SJSA1 (cell line): ENCODE results near the gene LRRC47. TPM values are rescaled to one million over a fixed set of nuclear protein-coding genes. Genes with fewer than 3 reads are reported as not detected.
"Not testable (repeated sequence)": the region's sequence is repeated elsewhere in the genome, so short reads cannot be mapped to it uniquely, and the experiment has no call there.

Experiments
- DNase-seq, 2 experiments: peaks; one replicate each; pipeline ENCODE4 v3.0.0-alpha.2; 2015 to 2020; ENCODE audit warnings: low spot score in 2 of 2, low read depth in 1 of 2
- H3K27ac ChIP-seq: fragments of 250-450 bp; sonication (Bioruptor Pico); 2 replicates; pipeline ENCODE4 v1.5.1; 2020; ENCODE audit warnings: mild to moderate bottlenecking, moderate library complexity
- H3K27me3 ChIP-seq: fragments of 250-450 bp; sonication (Bioruptor Pico); replicated peaks from 2 replicates; pipeline ENCODE4 v1.5.1; 2020; ENCODE audit warnings: mild to moderate bottlenecking, moderate library complexity
- H3K36me3 ChIP-seq: fragments of 250-450 bp; sonication (Bioruptor Pico); 2 replicates; pipeline ENCODE4 v1.5.1; 2020; ENCODE audit warnings: mild to moderate bottlenecking
- H3K4me1 ChIP-seq: fragments of 250-450 bp; sonication (Bioruptor Pico); replicated peaks from 2 replicates; pipeline ENCODE4 v1.6.1; 2021; ENCODE audit warnings: mild to moderate bottlenecking
- H3K4me3 ChIP-seq: fragments of 250-450 bp; sonication (Bioruptor Pico); 2 replicates; pipeline ENCODE4 v1.5.1; 2020; ENCODE audit warnings: mild to moderate bottlenecking
- H3K9me3 ChIP-seq: fragments of 250-450 bp; sonication (Bioruptor Pico); replicated peaks from 2 replicates; pipeline ENCODE4 v1.5.1; 2020; ENCODE audit warnings: mild to moderate bottlenecking
- total RNA-seq: library from RNA; depleted of rRNA; stranded (reverse); fragments of >200 nt; shearing (Covaris generic); gene quantifications from 2 replicates; pipeline ENCODE4 v1.2.3, GENCODE V29; 2014

Gene LRRC47
- total RNA-seq, 1 experiment from 2014 or later = 46.4 TPM

GRCh38 chr1:3821908-3822307 is 25.6 kb upstream of the LRRC47 start:
- Histone ChIP-seq H3K4me1 (no peaks in the 10 kb centered on the region), H3K27me3 (no peaks in the 10 kb centered on the region), H3K4me3 (no peak overlapping the region), H3K27ac (no peak overlapping the region), H3K9me3 (no peaks in the 10 kb centered on the region), H3K36me3 (peaks cover 21% of the 10 kb centered on the region)
- no peak for DNase-seq

- Histone ChIP-seq H3K4me1 (no peaks in the 10 kb centered on the region), H3K9me3 (no peaks in the 10 kb centered on the region), H3K27me3 (no peaks in the 10 kb centered on the region), H3K36me3 (peaks cover 21% of the 10 kb centered on the region), H3K4me3 (no peak overlapping the region), H3K27ac (no peak overlapping the region)
- no peak for DNase-seq
Observed at GRCh38 chr1:3821447-3821846, 25.1 kb upstream of the LRRC47 start.

GRCh38 chr1:3821004-3821403 is 24.7 kb upstream of the LRRC47 start:
- DNase-seq = no peak
- Histone ChIP-seq H3K27me3 (no peaks in the 10 kb centered on the region), H3K27ac (no peak overlapping the region), H3K4me1 (no peaks in the 10 kb centered on the region), H3K9me3 (no peaks in the 10 kb centered on the region), H3K36me3 (peaks cover 20% of the 10 kb centered on the region), H3K4me3 (no peak overlapping the region)

- Histone ChIP-seq H3K27ac (no peak overlapping the region), H3K9me3 (no peaks in the 10 kb centered on the region), H3K4me1 (no peaks in the 10 kb centered on the region), H3K36me3 (peaks cover 17% of the 10 kb centered on the region), H3K4me3 (no peak overlapping the region), H3K27me3 (no peaks in the 10 kb centered on the region)
- no peak for DNase-seq
Observed at GRCh38 chr1:3820316-3820715, 24.0 kb upstream of the LRRC47 start.

GRCh38 chr1:3819771-3820200 is 23.5 kb upstream of the LRRC47 start:
- H3K9me3 ChIP-seq = no peaks in the 10 kb centered on the region
- DNase-seq = no peak
- no peaks in the 10 kb centered on the region for H3K27me3 ChIP-seq
- H3K4me1 ChIP-seq = no peaks in the 10 kb centered on the region
- no peak overlapping the region for H3K27ac ChIP-seq
- peaks cover 17% of the 10 kb centered on the region for H3K36me3 ChIP-seq
- H3K4me3 ChIP-seq = no peak overlapping the region

GRCh38 chr1:3817821-3818597 is 21.7 kb upstream of the LRRC47 start:
- H3K9me3 ChIP-seq = no peaks in the 10 kb centered on the region
- H3K4me3 ChIP-seq = no peak overlapping the region
- H3K27me3 ChIP-seq = no peaks in the 10 kb centered on the region
- H3K27ac ChIP-seq = no peak overlapping the region
- no peak for DNase-seq
- no peaks in the 10 kb centered on the region for H3K4me1 ChIP-seq
- H3K36me3 ChIP-seq = peaks cover 12% of the 10 kb centered on the region

GRCh38 chr1:3817138-3817740 is 20.9 kb upstream of the LRRC47 start:
- H3K36me3 ChIP-seq = peaks cover 7% of the 10 kb centered on the region; the same call in 1 of the 2 replicates
- H3K4me3 ChIP-seq = no peak overlapping the region
- H3K27me3 ChIP-seq = no peaks in the 10 kb centered on the region
- no peaks in the 10 kb centered on the region for H3K4me1 ChIP-seq
- H3K9me3 ChIP-seq = no peaks in the 10 kb centered on the region
- no peak for DNase-seq
- no peak overlapping the region for H3K27ac ChIP-seq

GRCh38 chr1:3816331-3817137 is 20.2 kb upstream of the LRRC47 start:
- H3K36me3 ChIP-seq = peaks cover 7% of the 10 kb centered on the region; the same call in 1 of the 2 replicates
- H3K4me3 ChIP-seq = no peak overlapping the region
- H3K27ac ChIP-seq = no peak overlapping the region
- H3K27me3 ChIP-seq = no peaks in the 10 kb centered on the region
- H3K9me3 ChIP-seq = no peaks in the 10 kb centered on the region
- no peak for DNase-seq
- no peaks in the 10 kb centered on the region for H3K4me1 ChIP-seq

- Histone ChIP-seq H3K36me3 (no peaks in the 10 kb centered on the region), H3K4me3 (no peak overlapping the region), H3K9me3 (no peaks in the 10 kb centered on the region), H3K27me3 (no peaks in the 10 kb centered on the region), H3K27ac (no peak overlapping the region), H3K4me1 (no peaks in the 10 kb centered on the region)
- no peak for DNase-seq
Observed at GRCh38 chr1:3814771-3815561, 18.7 kb upstream of the LRRC47 start.

- no peak overlapping the region for H3K4me3 ChIP-seq
- DNase-seq = no peak
Observed at GRCh38 chr1:3814065-3814464, 17.8 kb upstream of the LRRC47 start.

GRCh38 chr1:3811595-3811911 is 15.3 kb upstream of the LRRC47 start:
- Histone ChIP-seq H3K4me1 (no peaks in the 10 kb centered on the region), H3K27ac (no peak overlapping the region), H3K4me3 (no peak overlapping the region), H3K36me3 (no peaks in the 10 kb centered on the region), H3K27me3 (no peaks in the 10 kb centered on the region), H3K9me3 (no peaks in the 10 kb centered on the region)
- DNase-seq = no peak

More at GRCh38 chr1:3814065-3814464, 17.8 kb upstream of the LRRC47 start:
- Histone ChIP-seq H3K27ac (no peak overlapping the region), H3K9me3 (no peaks in the 10 kb centered on the region), H3K4me1 (no peaks in the 10 kb centered on the region), H3K27me3 (no peaks in the 10 kb centered on the region), H3K36me3 (no peaks in the 10 kb centered on the region)

GRCh38 chr1:3810149-3810761 is 14.0 kb upstream of the LRRC47 start:
- H3K27me3 ChIP-seq, H3K36me3 ChIP-seq, H3K4me3 ChIP-seq, H3K9me3 ChIP-seq, H3K4me1 ChIP-seq, DNase-seq, H3K27ac ChIP-seq: not testable (repeated sequence)

- no peaks in the 10 kb centered on the region for H3K27me3 ChIP-seq
- DNase-seq = no peak
- no peaks in the 10 kb centered on the region for H3K9me3 ChIP-seq
- H3K4me1 ChIP-seq = no peaks in the 10 kb centered on the region
- no peak overlapping the region for H3K27ac ChIP-seq
- no peak overlapping the region for H3K4me3 ChIP-seq
- no peaks in the 10 kb centered on the region for H3K36me3 ChIP-seq
Observed at GRCh38 chr1:3809680-3810079, 13.4 kb upstream of the LRRC47 start.
